Measurements from ENCODE around the gene GAREM1. TPM values are rescaled to one million over a fixed set of nuclear protein-coding genes. Genes with fewer than 3 reads are reported as not detected.
"Not testable (repeated sequence)": the region's sequence is repeated elsewhere in the genome, so short reads cannot be mapped to it uniquely, and the experiment has no call there.

The GAREM1 gene
- polyA plus RNA-seq (2013, experiment 1 of 2) = 7.8 TPM
- 6.2 TPM for polyA plus RNA-seq (2013, experiment 2 of 2)

DNA sequence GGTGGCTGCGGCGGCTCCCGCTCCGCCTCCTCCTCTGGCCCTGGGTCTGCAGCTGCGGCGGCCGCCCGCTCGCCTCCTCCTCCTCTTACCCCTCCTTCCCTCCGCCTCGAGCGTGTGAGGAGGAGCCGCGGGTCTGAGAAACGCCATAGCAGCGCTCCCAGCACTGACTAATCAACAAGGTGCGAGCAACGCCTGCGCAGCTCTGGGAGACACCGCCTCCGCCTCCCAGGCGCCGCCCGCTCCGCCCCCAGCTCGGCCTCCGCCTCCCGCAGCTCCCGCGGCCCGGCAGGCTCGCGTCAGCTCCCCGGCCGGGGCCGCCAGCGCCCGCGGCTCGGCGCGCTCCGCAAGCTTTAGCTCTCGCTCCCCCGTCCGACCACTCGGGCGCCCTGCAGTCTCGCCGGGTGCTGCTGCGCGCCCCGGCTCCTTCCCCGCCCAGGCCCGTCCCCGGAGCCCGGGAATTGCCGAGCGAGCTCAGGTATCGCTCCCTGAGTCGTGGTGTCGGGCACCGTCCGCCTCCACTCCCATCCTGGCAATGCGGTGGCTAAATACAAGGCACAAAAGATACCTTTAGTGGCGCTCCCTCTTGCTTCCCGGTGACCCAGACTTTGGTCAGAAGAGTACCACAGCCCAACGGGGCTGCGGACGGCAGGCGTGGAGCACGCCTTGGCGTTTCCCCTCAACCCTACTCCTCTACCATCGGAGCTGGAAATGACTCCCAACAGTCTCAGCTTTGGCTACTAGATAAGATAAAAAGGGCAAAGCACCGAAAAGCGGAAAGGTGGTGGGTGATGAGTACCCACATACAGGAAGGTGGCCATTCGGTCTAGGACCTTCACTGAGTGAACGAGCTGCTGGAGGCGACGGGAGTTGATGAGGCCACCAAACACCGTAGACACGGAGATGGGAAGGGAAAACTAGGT lies at the start of gene GAREM1:
Gene GAREM1, minus strand, starts transcription at position 169 of the 920 bp plus-strand sequence. CDS start 454 bp downstream, outside the sequence.
- Histone ChIP-seq H3K4me1 (ENCODE audit: control insufficient read depth, insufficient read depth, low read length, poor library complexity, severe bottlenecking) (no peaks in the 10 kb centered on the region), H3K4me3 (ENCODE audit: extremely low read depth, insufficient read depth, low read length, poor library complexity, severe bottlenecking) (peak within 1 kb of the TSS; percentile 61), H3K27ac (ENCODE audit: low read depth, low read length, severe bottlenecking) (peak within 1 kb of the TSS; percentile 64), H3K9me3 (ENCODE audit: control insufficient read depth, low read length) (no peaks in the 10 kb centered on the region), H3K36me3 (ENCODE audit: control insufficient read depth, insufficient read depth, low read length) (no peaks in the 10 kb centered on the region)
- WGBS, 2 experiments (ENCODE audit: insufficient coverage in 2 of 2) = 1% methylated on average over 54 to 57 of the region's 82 CpGs

DNA sequence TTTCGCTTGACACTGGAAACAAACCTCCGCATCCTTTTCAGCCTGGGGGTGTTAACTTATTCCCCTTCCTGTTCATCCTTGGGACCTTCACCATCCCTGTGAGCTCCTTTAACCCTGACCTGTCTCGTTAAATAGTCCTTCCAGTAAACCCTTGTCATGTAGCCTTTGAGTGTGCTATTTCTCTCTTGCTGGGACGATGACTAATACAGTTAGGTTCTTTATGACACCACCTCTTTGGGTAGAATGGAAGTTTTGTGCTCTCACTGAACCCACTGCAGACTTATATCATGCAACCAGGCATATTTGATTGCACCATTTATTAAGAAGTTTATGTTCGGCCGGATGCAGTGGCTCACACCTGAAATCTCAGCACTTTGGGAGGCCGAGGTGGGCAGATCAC lies 40.5 kb upstream of the GAREM1 start:
- no peaks in the 10 kb centered on the region for H3K36me3 ChIP-seq (ENCODE audit: control insufficient read depth, insufficient read depth, low read length)
- WGBS, 2 experiments (ENCODE audit: insufficient coverage in 2 of 2) = 90 to 95% methylated on average over 4 to 5 of the region's 7 CpGs

DNA sequence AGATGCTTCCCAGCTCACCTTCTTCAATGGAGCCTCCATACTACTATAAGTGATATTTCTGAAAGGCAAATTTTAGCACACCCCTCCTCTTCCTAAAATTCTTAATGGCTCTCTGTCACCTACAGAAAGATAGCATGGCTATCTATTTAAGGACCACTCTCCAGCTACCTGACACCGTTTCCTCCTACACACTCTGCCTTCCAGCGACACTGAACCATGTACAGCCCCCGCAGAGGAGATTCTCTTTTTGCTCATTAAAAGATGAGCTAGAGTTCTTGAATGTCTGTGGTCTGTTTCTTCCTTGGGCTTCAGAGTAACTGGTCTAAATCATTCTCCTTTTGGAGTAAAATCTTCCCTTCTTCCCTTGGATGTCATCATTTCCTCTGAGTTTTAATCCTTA lies 38.4 kb upstream of the GAREM1 start:
- Histone ChIP-seq H3K4me3 (ENCODE audit: extremely low read depth, insufficient read depth, low read length, poor library complexity, severe bottlenecking) (no peak overlapping the region), H3K4me1 (ENCODE audit: control insufficient read depth, insufficient read depth, low read length, poor library complexity, severe bottlenecking) (no peaks in the 10 kb centered on the region), H3K9me3 (ENCODE audit: control insufficient read depth, low read length) (no peaks in the 10 kb centered on the region), H3K27ac (ENCODE audit: low read depth, low read length, severe bottlenecking) (no peak overlapping the region), H3K36me3 (ENCODE audit: control insufficient read depth, insufficient read depth, low read length) (no peaks in the 10 kb centered on the region)
- WGBS, 2 experiments (ENCODE audit: insufficient coverage in 2 of 2) = 87% methylated on average over 2 of the region's 3 CpGs; no CpG with 5 or more reads in 1 of the 2 experiments

More for the DNA sequence above, 40.5 kb upstream of the GAREM1 start:
- Histone ChIP-seq H3K9me3 (ENCODE audit: control insufficient read depth, low read length) (no peaks in the 10 kb centered on the region), H3K4me3 (ENCODE audit: extremely low read depth, insufficient read depth, low read length, poor library complexity, severe bottlenecking) (no peak overlapping the region), H3K27ac (ENCODE audit: low read depth, low read length, severe bottlenecking) (no peak overlapping the region), H3K4me1 (ENCODE audit: control insufficient read depth, insufficient read depth, low read length, poor library complexity, severe bottlenecking) (no peaks in the 10 kb centered on the region)

DNA sequence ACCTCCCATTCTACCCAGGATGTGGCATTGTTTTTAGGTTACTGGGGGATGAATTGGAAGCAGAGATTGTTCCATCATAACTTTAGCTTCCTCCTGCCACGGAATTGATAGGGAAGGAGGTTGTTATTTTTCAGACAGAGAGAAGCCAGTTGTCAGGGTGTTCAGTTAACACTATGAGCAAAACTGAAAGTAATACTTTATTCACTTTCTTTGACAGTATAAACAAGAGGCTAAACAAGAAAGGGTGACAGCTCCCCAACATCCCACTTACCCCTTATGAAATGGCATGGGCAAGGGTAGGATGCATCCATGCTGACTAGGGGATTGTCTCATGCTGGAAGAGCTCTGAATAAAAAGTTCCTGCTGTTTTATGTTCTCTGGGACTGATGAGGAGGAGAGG lies 36.4 kb upstream of the GAREM1 start:
- WGBS, 2 experiments (ENCODE audit: insufficient coverage in 2 of 2) = no CpG with 5 or more reads among the region's 1 CpG
- Histone ChIP-seq H3K4me3 (ENCODE audit: extremely low read depth, insufficient read depth, low read length, poor library complexity, severe bottlenecking) (no peak overlapping the region), H3K4me1 (ENCODE audit: control insufficient read depth, insufficient read depth, low read length, poor library complexity, severe bottlenecking) (no peaks in the 10 kb centered on the region)

GRCh38 chr18:32502014-32502413 lies 31.3 kb upstream of the GAREM1 start:
- Histone ChIP-seq H3K9me3 (ENCODE audit: control insufficient read depth, low read length) (no peaks in the 10 kb centered on the region), H3K27ac (ENCODE audit: low read depth, low read length, severe bottlenecking) (no peak overlapping the region), H3K4me1 (ENCODE audit: control insufficient read depth, insufficient read depth, low read length, poor library complexity, severe bottlenecking) (no peaks in the 10 kb centered on the region), H3K4me3 (ENCODE audit: extremely low read depth, insufficient read depth, low read length, poor library complexity, severe bottlenecking) (no peak overlapping the region), H3K36me3 (ENCODE audit: control insufficient read depth, insufficient read depth, low read length) (no peaks in the 10 kb centered on the region)
- WGBS, 2 experiments (ENCODE audit: insufficient coverage in 2 of 2) = 74 to 88% methylated on average over 2 to 3 of the region's 4 CpGs

More for the DNA sequence above, 36.4 kb upstream of the GAREM1 start:
- Histone ChIP-seq H3K36me3 (ENCODE audit: control insufficient read depth, insufficient read depth, low read length) (no peaks in the 10 kb centered on the region), H3K9me3 (ENCODE audit: control insufficient read depth, low read length) (no peaks in the 10 kb centered on the region), H3K27ac (ENCODE audit: low read depth, low read length, severe bottlenecking) (no peak overlapping the region)

- WGBS, 2 experiments (ENCODE audit: insufficient coverage in 2 of 2) = 75 to 83% methylated on average over 2 of the region's 2 CpGs
- not testable (repeated sequence) for H3K4me3 ChIP-seq (ENCODE audit: extremely low read depth, insufficient read depth, low read length, poor library complexity, severe bottlenecking); H3K36me3 ChIP-seq (ENCODE audit: control insufficient read depth, insufficient read depth, low read length); H3K4me1 ChIP-seq (ENCODE audit: control insufficient read depth, insufficient read depth, low read length, poor library complexity, severe bottlenecking); H3K27ac ChIP-seq (ENCODE audit: low read depth, low read length, severe bottlenecking); H3K9me3 ChIP-seq (ENCODE audit: control insufficient read depth, low read length)
Measured at GRCh38 chr18:32501242-32501641, 30.6 kb upstream of the GAREM1 start.

DNA sequence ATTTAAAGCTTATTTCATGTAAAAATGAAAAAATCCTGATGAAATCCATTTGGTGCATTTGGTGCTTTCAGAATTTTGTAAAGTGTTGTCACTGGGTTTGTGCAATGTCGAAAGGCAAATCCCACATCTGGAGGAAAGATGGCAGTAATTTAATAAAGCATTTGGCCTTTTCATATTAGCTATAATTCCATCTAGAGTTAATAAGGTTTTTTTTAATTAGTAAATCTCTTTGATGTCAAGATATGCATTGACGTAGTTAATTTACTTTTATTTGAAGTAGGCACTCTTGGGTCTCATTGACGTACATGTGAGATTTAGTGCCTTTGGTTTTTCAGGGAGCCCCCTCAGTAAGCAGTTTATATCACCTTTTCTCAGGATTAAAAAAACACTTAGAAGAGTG lies 12.3 kb upstream of the GAREM1 start:
- WGBS, 2 experiments (ENCODE audit: insufficient coverage in 2 of 2) = no CpG with 5 or more reads among the region's 3 CpGs
- H3K9me3 ChIP-seq (ENCODE audit: control insufficient read depth, low read length) = no peaks in the 10 kb centered on the region
- no peaks in the 10 kb centered on the region for H3K4me1 ChIP-seq (ENCODE audit: control insufficient read depth, insufficient read depth, low read length, poor library complexity, severe bottlenecking)
- H3K4me3 ChIP-seq (ENCODE audit: extremely low read depth, insufficient read depth, low read length, poor library complexity, severe bottlenecking) = no peak overlapping the region
- H3K27ac ChIP-seq (ENCODE audit: low read depth, low read length, severe bottlenecking) = no peak overlapping the region
- no peaks in the 10 kb centered on the region for H3K36me3 ChIP-seq (ENCODE audit: control insufficient read depth, insufficient read depth, low read length)

DNA sequence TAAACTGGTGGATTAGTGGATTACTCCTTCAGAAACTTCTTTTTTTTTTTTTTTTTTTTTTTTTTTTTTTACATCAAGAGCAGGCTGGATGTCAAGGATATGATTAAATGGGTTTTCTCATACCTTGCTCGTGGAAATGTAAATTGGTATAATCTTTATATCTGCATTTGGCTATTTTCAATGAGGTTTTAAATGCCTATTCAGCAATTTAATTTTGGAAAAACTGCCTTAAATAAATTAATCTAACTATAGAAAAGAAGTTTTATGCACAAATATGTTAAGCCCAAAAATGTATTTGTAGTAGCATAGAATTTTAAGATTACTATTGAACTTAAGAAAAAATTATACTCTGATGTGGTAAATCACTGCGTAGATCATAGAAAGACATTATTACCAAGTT lies 11.4 kb upstream of the GAREM1 start:
- Histone ChIP-seq H3K27ac (ENCODE audit: low read depth, low read length, severe bottlenecking) (no peak overlapping the region), H3K4me3 (ENCODE audit: extremely low read depth, insufficient read depth, low read length, poor library complexity, severe bottlenecking) (no peak overlapping the region), H3K9me3 (ENCODE audit: control insufficient read depth, low read length) (no peaks in the 10 kb centered on the region), H3K4me1 (ENCODE audit: control insufficient read depth, insufficient read depth, low read length, poor library complexity, severe bottlenecking) (no peaks in the 10 kb centered on the region), H3K36me3 (ENCODE audit: control insufficient read depth, insufficient read depth, low read length) (no peaks in the 10 kb centered on the region)
- WGBS, 2 experiments (ENCODE audit: insufficient coverage in 2 of 2) = no CpG with 5 or more reads among the region's 2 CpGs

- whole genome bisulfite sequencing, 2 experiments (ENCODE audit: insufficient coverage in 2 of 2) = no CpG with 5 or more reads among the region's 1 CpG
- no peak overlapping the region for H3K27ac ChIP-seq (ENCODE audit: low read depth, low read length, severe bottlenecking)
- H3K4me3 ChIP-seq (ENCODE audit: extremely low read depth, insufficient read depth, low read length, poor library complexity, severe bottlenecking) = no peak overlapping the region
- H3K9me3 ChIP-seq (ENCODE audit: control insufficient read depth, low read length) = no peaks in the 10 kb centered on the region
- no peaks in the 10 kb centered on the region for H3K4me1 ChIP-seq (ENCODE audit: control insufficient read depth, insufficient read depth, low read length, poor library complexity, severe bottlenecking)
- H3K36me3 ChIP-seq (ENCODE audit: control insufficient read depth, insufficient read depth, low read length) = no peaks in the 10 kb centered on the region
Measured at GRCh38 chr18:32480581-32480980, 9.9 kb upstream of the GAREM1 start.

DNA sequence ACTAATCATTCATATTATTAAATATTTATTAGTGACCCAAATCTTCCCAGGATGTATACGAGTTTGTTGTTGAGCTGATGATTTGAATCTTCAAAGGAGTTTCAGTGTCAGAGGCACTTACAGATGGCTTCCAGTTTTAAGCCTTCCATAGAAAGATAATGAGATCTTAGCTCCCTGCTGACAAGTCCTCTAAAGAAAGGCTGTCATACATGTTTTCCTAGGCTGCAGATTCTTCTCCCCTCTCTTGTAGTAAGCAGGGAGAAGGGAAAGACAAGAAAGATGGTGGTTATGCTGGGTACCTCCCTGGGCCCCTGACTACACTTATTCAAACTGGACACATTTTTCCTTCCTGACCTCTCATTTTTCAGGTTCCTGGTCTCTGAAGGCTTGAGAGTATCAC lies 8.1 kb upstream of the GAREM1 start:
- H3K4me3 ChIP-seq (ENCODE audit: extremely low read depth, insufficient read depth, low read length, poor library complexity, severe bottlenecking) = no peak overlapping the region
- no CpG with 5 or more reads among the region's 1 CpG for WGBS, 2 experiments (ENCODE audit: insufficient coverage in 2 of 2)
- H3K9me3 ChIP-seq (ENCODE audit: control insufficient read depth, low read length) = no peaks in the 10 kb centered on the region
- no peaks in the 10 kb centered on the region for H3K36me3 ChIP-seq (ENCODE audit: control insufficient read depth, insufficient read depth, low read length)
- no peak overlapping the region for H3K27ac ChIP-seq (ENCODE audit: low read depth, low read length, severe bottlenecking)
- H3K4me1 ChIP-seq (ENCODE audit: control insufficient read depth, insufficient read depth, low read length, poor library complexity, severe bottlenecking) = no peaks in the 10 kb centered on the region

DNA sequence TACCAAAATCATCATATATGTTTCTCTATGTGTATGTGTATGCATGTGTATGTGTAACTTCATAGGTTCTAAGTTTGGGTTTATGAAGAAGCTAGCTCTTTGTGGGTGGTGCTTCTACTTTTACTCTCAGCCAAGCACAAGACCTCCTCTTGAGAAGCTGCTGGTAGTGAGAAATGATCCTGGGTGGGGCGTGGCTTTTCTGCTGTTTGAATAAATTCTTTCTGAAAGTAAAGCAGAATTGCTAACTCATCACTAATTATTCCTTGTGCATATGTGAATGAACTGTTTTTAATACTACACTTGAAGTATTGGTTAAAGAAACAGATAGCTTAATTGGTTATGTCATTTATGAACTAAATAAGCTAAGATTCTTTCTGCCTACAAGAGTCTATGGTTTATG lies 7.6 kb upstream of the GAREM1 start:
- no peaks in the 10 kb centered on the region for H3K36me3 ChIP-seq (ENCODE audit: control insufficient read depth, insufficient read depth, low read length)
- no peaks in the 10 kb centered on the region for H3K4me1 ChIP-seq (ENCODE audit: control insufficient read depth, insufficient read depth, low read length, poor library complexity, severe bottlenecking)
- H3K27ac ChIP-seq (ENCODE audit: low read depth, low read length, severe bottlenecking) = no peak overlapping the region
- no peak overlapping the region for H3K4me3 ChIP-seq (ENCODE audit: extremely low read depth, insufficient read depth, low read length, poor library complexity, severe bottlenecking)
- no peaks in the 10 kb centered on the region for H3K9me3 ChIP-seq (ENCODE audit: control insufficient read depth, low read length)
- no CpG with 5 or more reads among the region's 1 CpG for WGBS, 2 experiments (ENCODE audit: insufficient coverage in 2 of 2)

All from mesodermal cell (in vitro differentiated cells).